Endodermal cell (in vitro differentiated cells): ENCODE data around the gene SLC12A6. TPM values are rescaled to one million over a fixed set of nuclear protein-coding genes. Genes with fewer than 3 reads are reported as not detected.

ENCODE experiments used
- DNase-seq: peaks from one replicate; pipeline ENCODE4 v3.0.0-alpha.2; 2017
- H3K27ac ChIP-seq: 2 replicates; pipeline ENCODE4 v1.5.1; 2013; ENCODE audit warnings: mild to moderate bottlenecking, low read depth, low read length, moderate library complexity
- H3K27me3 ChIP-seq: 2 replicates; pipeline ENCODE4 v1.6.1; 2013; ENCODE audit warnings: mild to moderate bottlenecking, low read length, moderate library complexity; ENCODE audit not compliant: insufficient read depth, control insufficient read depth, poor library complexity, severe bottlenecking
- H3K36me3 ChIP-seq: 2 replicates; pipeline ENCODE4 v1.7.0; 2013; ENCODE audit warnings: mild to moderate bottlenecking, low read length, moderate library complexity; ENCODE audit not compliant: control insufficient read depth, insufficient read depth
- H3K4me1 ChIP-seq: one replicate; pipeline ENCODE4 v1.7.0; 2013; ENCODE audit warnings: low read length; ENCODE audit not compliant: control insufficient read depth, insufficient read depth
- H3K4me3 ChIP-seq: 2 replicates; pipeline ENCODE4 v1.5.1; 2013; ENCODE audit warnings: mild to moderate bottlenecking, low read length, moderate library complexity
- H3K9ac ChIP-seq: 2 replicates; pipeline ENCODE4 v1.6.1; 2013; ENCODE audit warnings: mild to moderate bottlenecking, low read length, moderate library complexity; ENCODE audit not compliant: poor library complexity, severe bottlenecking; ENCODE audit errors: extremely low read depth
- H3K9me3 ChIP-seq: 2 replicates; pipeline ENCODE4 v1.6.1; 2013; ENCODE audit warnings: mild to moderate bottlenecking, low read length, moderate library complexity; ENCODE audit not compliant: control insufficient read depth
- H3K27ac Mint-ChIP-seq: 2 replicates; pipeline ENCODE4 v1.8.0; 2020; ENCODE audit warnings: mixed read lengths
- H3K27me3 Mint-ChIP-seq: 2 replicates; pipeline ENCODE4 v1.8.0; 2021; ENCODE audit warnings: mild to moderate bottlenecking, mixed read lengths; ENCODE audit not compliant: insufficient read depth
- H3K36me3 Mint-ChIP-seq: 2 replicates; pipeline ENCODE4 v1.8.0; 2020; ENCODE audit warnings: low read depth, mixed read lengths
- H3K4me1 Mint-ChIP-seq: 2 replicates; pipeline ENCODE4 v1.8.0; 2020; ENCODE audit warnings: mixed read lengths
- H3K4me3 Mint-ChIP-seq: 2 replicates; pipeline ENCODE4 v1.8.0; 2020; ENCODE audit warnings: mild to moderate bottlenecking, moderate library complexity, mixed read lengths
- H3K9me3 Mint-ChIP-seq: 2 replicates; pipeline ENCODE4 v1.8.0; 2020; ENCODE audit warnings: mild to moderate bottlenecking, mixed read lengths
- WGBS, 2 experiments: methylation state at CpG; one replicate each; pipeline versions ENCODE4 v1.1.5 to v1.1.7; 2013; ENCODE audit warnings: missing lambda C conversion rate in 2 of 2, mixed read lengths in 1 of 2; ENCODE audit not compliant: insufficient coverage in 1 of 2, insufficient read length in 1 of 2; 5-methylcytosine and 5-hydroxymethylcytosine counted together
- total RNA-seq, 2 donors: library from RNA; stranded (reverse); fragmentation: NEBNext Ultra II Directional in 1 of 2; extraction: Animal tissue kit (Norgen Biotek cat#: 25700) in 1 of 2; gene quantifications; 2 replicates in 1 of 2; 3 replicates in 1 of 2; pipeline ENCODE4 v1.2.1, GENCODE V29; 2021
- TF ChIP-seq, protein P1 (sequence below): fragments of 200-600 bp; sonication (generic); conservative IDR thresholded peaks from 2 replicates; pipeline ENCODE4 v1.5.0; 2021; ENCODE audit warnings: antibody characterized with exemption, mild to moderate bottlenecking

The SLC12A6 gene
- total RNA-seq, 2 donors from 2014 or later, result 18.2 to 23.3 TPM

DNA sequence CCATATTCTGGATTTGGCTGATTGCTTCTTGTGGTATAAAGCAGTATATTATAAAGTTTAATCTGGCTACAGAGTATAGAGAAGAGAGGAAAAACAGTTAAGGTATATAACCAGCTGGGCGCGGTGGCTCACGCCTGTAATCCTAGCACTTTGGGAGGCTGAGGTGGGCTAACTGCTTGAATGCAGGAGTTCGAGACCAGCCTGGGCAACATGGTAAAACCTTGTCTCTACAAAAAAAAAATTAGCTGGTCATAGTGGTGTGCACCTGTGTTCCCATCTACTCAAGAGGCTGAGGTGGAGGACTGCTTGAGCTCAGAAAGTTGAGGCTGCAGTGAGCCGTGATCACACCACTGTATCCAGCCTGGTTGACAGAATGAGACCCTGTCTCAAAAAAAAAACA is 7.3 kb downstream of the SLC12A6 start:
- Histone ChIP-seq H3K4me3 (no peak overlapping the region), H3K27me3 (no peaks in the 10 kb centered on the region), H3K9ac (no peak overlapping the region), H3K36me3 (no peaks in the 10 kb centered on the region), H3K27ac (no peak overlapping the region), H3K4me1 (no peaks in the 10 kb centered on the region), H3K9me3 (no peaks in the 10 kb centered on the region)
- Mint-ChIP-seq H3K27me3 (no peaks in the 10 kb centered on the region), H3K4me3 (no peak overlapping the region), H3K4me1 (no peaks in the 10 kb centered on the region), H3K36me3 (no peaks in the 10 kb centered on the region), H3K27ac (no peak overlapping the region), H3K9me3 (no peaks in the 10 kb centered on the region)
- TF ChIP-seq, protein P1, sequence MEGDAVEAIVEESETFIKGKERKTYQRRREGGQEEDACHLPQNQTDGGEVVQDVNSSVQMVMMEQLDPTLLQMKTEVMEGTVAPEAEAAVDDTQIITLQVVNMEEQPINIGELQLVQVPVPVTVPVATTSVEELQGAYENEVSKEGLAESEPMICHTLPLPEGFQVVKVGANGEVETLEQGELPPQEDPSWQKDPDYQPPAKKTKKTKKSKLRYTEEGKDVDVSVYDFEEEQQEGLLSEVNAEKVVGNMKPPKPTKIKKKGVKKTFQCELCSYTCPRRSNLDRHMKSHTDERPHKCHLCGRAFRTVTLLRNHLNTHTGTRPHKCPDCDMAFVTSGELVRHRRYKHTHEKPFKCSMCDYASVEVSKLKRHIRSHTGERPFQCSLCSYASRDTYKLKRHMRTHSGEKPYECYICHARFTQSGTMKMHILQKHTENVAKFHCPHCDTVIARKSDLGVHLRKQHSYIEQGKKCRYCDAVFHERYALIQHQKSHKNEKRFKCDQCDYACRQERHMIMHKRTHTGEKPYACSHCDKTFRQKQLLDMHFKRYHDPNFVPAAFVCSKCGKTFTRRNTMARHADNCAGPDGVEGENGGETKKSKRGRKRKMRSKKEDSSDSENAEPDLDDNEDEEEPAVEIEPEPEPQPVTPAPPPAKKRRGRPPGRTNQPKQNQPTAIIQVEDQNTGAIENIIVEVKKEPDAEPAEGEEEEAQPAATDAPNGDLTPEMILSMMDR, result no peak
- DNase-seq, result no peak
- 96 to 98% methylated on average over 5 of the region's 5 CpGs for WGBS, 2 experiments

DNA sequence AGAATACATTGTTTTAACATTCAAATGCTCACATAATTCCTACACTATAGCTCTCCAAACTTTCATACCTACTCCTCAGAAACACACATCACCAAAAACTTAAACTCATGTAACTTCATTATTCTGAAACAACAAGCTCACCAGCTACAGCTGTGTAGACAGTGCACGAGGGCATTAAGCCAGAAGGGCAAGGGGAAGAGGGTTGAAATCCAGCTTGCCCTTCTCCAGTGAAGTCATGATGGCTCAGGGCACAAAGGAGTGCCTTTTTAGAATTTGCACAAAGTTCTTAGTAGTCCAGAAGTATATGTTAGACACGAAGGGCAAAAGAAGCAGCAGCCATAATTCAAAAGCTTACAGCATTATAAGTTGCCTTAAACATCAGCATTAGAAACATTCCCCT is 8.6 kb downstream of the SLC12A6 start:
- Mint-ChIP-seq H3K4me3 (no peak overlapping the region), H3K27me3 (no peaks in the 10 kb centered on the region), H3K9me3 (no peaks in the 10 kb centered on the region), H3K27ac (no peak overlapping the region), H3K36me3 (no peaks in the 10 kb centered on the region), H3K4me1 (no peaks in the 10 kb centered on the region)
- H3K4me1 ChIP-seq, result no peaks in the 10 kb centered on the region
- H3K4me3 ChIP-seq, result no peak overlapping the region
- TF ChIP-seq, protein P1, result no peak
- no peaks in the 10 kb centered on the region for H3K27me3 ChIP-seq
- H3K36me3 ChIP-seq, result no peaks in the 10 kb centered on the region
- H3K9me3 ChIP-seq, result no peaks in the 10 kb centered on the region
- DNase-seq, result no peak
- no peak overlapping the region for H3K9ac ChIP-seq
- 67 to 81% methylated on average over 1 to 2 of the region's 2 CpGs for WGBS, 2 experiments
- no peak overlapping the region for H3K27ac ChIP-seq

DNA sequence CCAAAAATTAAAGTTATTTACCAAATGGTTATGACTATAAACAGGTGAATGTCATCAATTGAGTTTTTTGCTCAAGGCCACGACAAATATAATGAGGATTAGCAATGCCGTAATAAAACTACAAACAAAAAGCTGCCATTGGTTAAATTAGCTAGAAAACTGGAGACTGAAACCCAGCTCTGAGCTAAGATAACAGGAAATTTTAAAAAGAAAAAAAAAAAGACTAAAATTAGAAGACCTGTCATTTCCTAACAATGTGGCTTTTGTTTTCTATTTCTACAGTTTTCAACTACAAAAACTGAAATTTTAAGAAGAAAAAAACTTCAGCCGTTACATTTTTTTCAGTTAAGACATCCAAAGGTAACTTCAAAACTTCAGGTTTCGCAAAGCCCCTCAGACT is 9.7 kb downstream of the SLC12A6 start:
- no peak for DNase-seq
- Histone ChIP-seq H3K36me3 (no peaks in the 10 kb centered on the region), H3K9me3 (peaks cover 5% of the 10 kb centered on the region), H3K4me3 (no peak overlapping the region), H3K27me3 (no peaks in the 10 kb centered on the region), H3K9ac (no peak overlapping the region), H3K27ac (no peak overlapping the region), H3K4me1 (no peaks in the 10 kb centered on the region)
- peaks cover 5% of the 10 kb centered on the region for H3K9me3 Mint-ChIP-seq
- no peaks in the 10 kb centered on the region for H3K4me1 Mint-ChIP-seq
- no peaks in the 10 kb centered on the region for H3K27me3 Mint-ChIP-seq
- H3K4me3 Mint-ChIP-seq, result no peak overlapping the region
- no peaks in the 10 kb centered on the region for H3K36me3 Mint-ChIP-seq
- TF ChIP-seq, protein P1, result no peak
- 97 to 99% methylated on average over 3 to 4 of the region's 4 CpGs for WGBS, 2 experiments
- no peak overlapping the region for H3K27ac Mint-ChIP-seq
